Measurements from ENCODE around the gene RAB43.

Gene RAB43

GRCh38 chr3:129106320-129106719 is 15.3 kb downstream of the RAB43 start:
- Histone ChIP-seq H3K27me3 (ENCODE audit: insufficient read depth, poor library complexity, severe bottlenecking) (no peaks in the 10 kb centered on the region), H3K4me3 (replicated peaks; ENCODE audit: insufficient read depth, low read length) (no peak overlapping the region), H3K27ac (replicated peaks) (no peak overlapping the region)
- no peak for DNase-seq (ENCODE audit: low read depth in 1 of 2, low spot score in 1 of 2)
- TF ChIP-seq GABPA (IDR thresholded peaks at IDR 0.05; ENCODE audit: low read depth) (no peak), POLR2AphosphoS5 (IDR thresholded peaks at IDR 0.05; ENCODE audit: low read depth) (no peak)
- TF ChIP-seq, protein P1, sequence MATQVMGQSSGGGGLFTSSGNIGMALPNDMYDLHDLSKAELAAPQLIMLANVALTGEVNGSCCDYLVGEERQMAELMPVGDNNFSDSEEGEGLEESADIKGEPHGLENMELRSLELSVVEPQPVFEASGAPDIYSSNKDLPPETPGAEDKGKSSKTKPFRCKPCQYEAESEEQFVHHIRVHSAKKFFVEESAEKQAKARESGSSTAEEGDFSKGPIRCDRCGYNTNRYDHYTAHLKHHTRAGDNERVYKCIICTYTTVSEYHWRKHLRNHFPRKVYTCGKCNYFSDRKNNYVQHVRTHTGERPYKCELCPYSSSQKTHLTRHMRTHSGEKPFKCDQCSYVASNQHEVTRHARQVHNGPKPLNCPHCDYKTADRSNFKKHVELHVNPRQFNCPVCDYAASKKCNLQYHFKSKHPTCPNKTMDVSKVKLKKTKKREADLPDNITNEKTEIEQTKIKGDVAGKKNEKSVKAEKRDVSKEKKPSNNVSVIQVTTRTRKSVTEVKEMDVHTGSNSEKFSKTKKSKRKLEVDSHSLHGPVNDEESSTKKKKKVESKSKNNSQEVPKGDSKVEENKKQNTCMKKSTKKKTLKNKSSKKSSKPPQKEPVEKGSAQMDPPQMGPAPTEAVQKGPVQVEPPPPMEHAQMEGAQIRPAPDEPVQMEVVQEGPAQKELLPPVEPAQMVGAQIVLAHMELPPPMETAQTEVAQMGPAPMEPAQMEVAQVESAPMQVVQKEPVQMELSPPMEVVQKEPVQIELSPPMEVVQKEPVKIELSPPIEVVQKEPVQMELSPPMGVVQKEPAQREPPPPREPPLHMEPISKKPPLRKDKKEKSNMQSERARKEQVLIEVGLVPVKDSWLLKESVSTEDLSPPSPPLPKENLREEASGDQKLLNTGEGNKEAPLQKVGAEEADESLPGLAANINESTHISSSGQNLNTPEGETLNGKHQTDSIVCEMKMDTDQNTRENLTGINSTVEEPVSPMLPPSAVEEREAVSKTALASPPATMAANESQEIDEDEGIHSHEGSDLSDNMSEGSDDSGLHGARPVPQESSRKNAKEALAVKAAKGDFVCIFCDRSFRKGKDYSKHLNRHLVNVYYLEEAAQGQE (IDR thresholded peaks at IDR 0.05; ENCODE audit: insufficient replicate concordance, low read depth), result no peak
- TF ChIP-seq, protein P2, sequence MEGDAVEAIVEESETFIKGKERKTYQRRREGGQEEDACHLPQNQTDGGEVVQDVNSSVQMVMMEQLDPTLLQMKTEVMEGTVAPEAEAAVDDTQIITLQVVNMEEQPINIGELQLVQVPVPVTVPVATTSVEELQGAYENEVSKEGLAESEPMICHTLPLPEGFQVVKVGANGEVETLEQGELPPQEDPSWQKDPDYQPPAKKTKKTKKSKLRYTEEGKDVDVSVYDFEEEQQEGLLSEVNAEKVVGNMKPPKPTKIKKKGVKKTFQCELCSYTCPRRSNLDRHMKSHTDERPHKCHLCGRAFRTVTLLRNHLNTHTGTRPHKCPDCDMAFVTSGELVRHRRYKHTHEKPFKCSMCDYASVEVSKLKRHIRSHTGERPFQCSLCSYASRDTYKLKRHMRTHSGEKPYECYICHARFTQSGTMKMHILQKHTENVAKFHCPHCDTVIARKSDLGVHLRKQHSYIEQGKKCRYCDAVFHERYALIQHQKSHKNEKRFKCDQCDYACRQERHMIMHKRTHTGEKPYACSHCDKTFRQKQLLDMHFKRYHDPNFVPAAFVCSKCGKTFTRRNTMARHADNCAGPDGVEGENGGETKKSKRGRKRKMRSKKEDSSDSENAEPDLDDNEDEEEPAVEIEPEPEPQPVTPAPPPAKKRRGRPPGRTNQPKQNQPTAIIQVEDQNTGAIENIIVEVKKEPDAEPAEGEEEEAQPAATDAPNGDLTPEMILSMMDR (IDR thresholded peaks at IDR 0.05; ENCODE audit: insufficient read depth, low read length), result no peak

- no peak for DNase-seq (ENCODE audit: low read depth in 1 of 2, low spot score in 1 of 2)
- no peak overlapping the region for H3K4me3 ChIP-seq (replicated peaks; ENCODE audit: insufficient read depth, low read length)
- TF ChIP-seq, protein P1 (IDR thresholded peaks at IDR 0.05; ENCODE audit: insufficient replicate concordance, low read depth), result no peak
- TF ChIP-seq SPI1 (IDR thresholded peaks at IDR 0.05; ENCODE audit: borderline replicate concordance, low read depth) (no peak), POLR2AphosphoS5 (IDR thresholded peaks at IDR 0.05; ENCODE audit: low read depth) (no peak), GABPA (IDR thresholded peaks at IDR 0.05; ENCODE audit: low read depth) (no peak)
- TF ChIP-seq, protein P2 (IDR thresholded peaks at IDR 0.05; ENCODE audit: insufficient read depth, low read length), result no peak
These were observed 15.7 kb downstream of the RAB43 start for GRCh38 chr3:129105862-129106261.

GRCh38 chr3:129104498-129105079 is 17.0 kb downstream of the RAB43 start:
- H3K4me3 ChIP-seq (replicated peaks; ENCODE audit: insufficient read depth, low read length), result no peak overlapping the region
- H3K27ac ChIP-seq (replicated peaks), result no peak overlapping the region
- no peak for DNase-seq (ENCODE audit: low read depth in 1 of 2, low spot score in 1 of 2)
- H3K27me3 ChIP-seq (ENCODE audit: insufficient read depth, poor library complexity, severe bottlenecking), result no peaks in the 10 kb centered on the region
- no peak for TF ChIP-seq SPI1 (IDR thresholded peaks at IDR 0.05; ENCODE audit: borderline replicate concordance, low read depth)
- TF ChIP-seq, protein P2 (IDR thresholded peaks at IDR 0.05; ENCODE audit: insufficient read depth, low read length), result no peak
- TF ChIP-seq, protein P1 (IDR thresholded peaks at IDR 0.05; ENCODE audit: insufficient replicate concordance, low read depth), result no peak
- no peak for TF ChIP-seq GABPA (IDR thresholded peaks at IDR 0.05; ENCODE audit: low read depth)
- no peak for TF ChIP-seq POLR2AphosphoS5 (IDR thresholded peaks at IDR 0.05; ENCODE audit: low read depth)

More at GRCh38 chr3:129105862-129106261, 15.7 kb downstream of the RAB43 start:
- no peak overlapping the region for H3K27ac ChIP-seq (replicated peaks)
- H3K27me3 ChIP-seq (ENCODE audit: insufficient read depth, poor library complexity, severe bottlenecking), result no peaks in the 10 kb centered on the region
